GM21723 (cell line): Measurements from ENCODE around the gene CABLES1.

ENCODE experiments used
- ATAC-seq: cut with Tn5 transposase; IDR thresholded peaks from one replicate; pipeline ENCODE4 v1.9.1; 2021; ENCODE audit warnings: mild to moderate bottlenecking, moderate library complexity; ENCODE audit not compliant: unreplicated experiment

The CABLES1 gene

GRCh38 chr18:23211146-23211545 is 75.9 kb downstream of the CABLES1 start:
- no peak for ATAC-seq

- ATAC-seq: no peak
Observed at GRCh38 chr18:23212161-23212560, 76.9 kb downstream of the CABLES1 start.

GRCh38 chr18:23213200-23213599 is 77.9 kb downstream of the CABLES1 start:
- no peak for ATAC-seq

- ATAC-seq: no peak
Observed at GRCh38 chr18:23217781-23218180, 82.5 kb downstream of the CABLES1 start.

- ATAC-seq: no peak
Observed at GRCh38 chr18:23220355-23220754, 85.1 kb downstream of the CABLES1 start.

- no peak for ATAC-seq
Observed at GRCh38 chr18:23223641-23224040, 88.4 kb downstream of the CABLES1 start.

- no peak for ATAC-seq
Observed at GRCh38 chr18:23225503-23225902, 90.2 kb downstream of the CABLES1 start.

- ATAC-seq: no peak
Observed at GRCh38 chr18:23226391-23226790, 91.1 kb downstream of the CABLES1 start.

- ATAC-seq: no peak
Observed at GRCh38 chr18:23226930-23227725, 91.8 kb downstream of the CABLES1 start.

GRCh38 chr18:23227726-23228070 is 92.4 kb downstream of the CABLES1 start:
- no peak for ATAC-seq

GRCh38 chr18:23228102-23229061 is 93.1 kb downstream of the CABLES1 start:
- ATAC-seq: peak; percentile 43

- ATAC-seq: no peak
Observed at GRCh38 chr18:23229472-23229871, 94.2 kb downstream of the CABLES1 start.

GRCh38 chr18:23230686-23231085 is 95.4 kb downstream of the CABLES1 start:
- ATAC-seq: no peak

GRCh38 chr18:23231340-23232021 is 96.2 kb downstream of the CABLES1 start:
- peak; percentile 89 for ATAC-seq

- no peak for ATAC-seq
Observed at GRCh38 chr18:23232331-23232730, 97.0 kb downstream of the CABLES1 start.

GRCh38 chr18:23234619-23235018 is 99.3 kb downstream of the CABLES1 start:
- ATAC-seq: no peak

- ATAC-seq: no peak
Observed at GRCh38 chr18:23235336-23235735, 100.1 kb downstream of the CABLES1 start.

GRCh38 chr18:23235860-23236259 is 100.6 kb downstream of the CABLES1 start:
- ATAC-seq: no peak

- no peak for ATAC-seq
Observed at GRCh38 chr18:23236876-23237468, 101.7 kb downstream of the CABLES1 start.

- peak; percentile 57 for ATAC-seq
Observed at GRCh38 chr18:23237524-23238151, 102.4 kb downstream of the CABLES1 start.
